PFSK-1 (cell line): ENCODE results near the gene PAPPA.

ENCODE experiments used
- FOXP2 ChIP-seq: optimal IDR thresholded peaks from 2 replicates; pipeline ENCODE3; 2011; ENCODE audit warnings: borderline replicate concordance, control low read depth, inconsistent platforms; ENCODE audit not compliant: insufficient read depth; ENCODE audit errors: extremely low read length, extremely low read depth
- POLR2AphosphoS5 ChIP-seq: IDR thresholded peaks from 2 replicates; pipeline ENCODE4 v1.6.1; 2012; ENCODE audit warnings: low read depth, mild to moderate bottlenecking, control low read depth, low read length, moderate library complexity
- SIN3A ChIP-seq: IDR thresholded peaks from 2 replicates; pipeline ENCODE4 v1.6.1; 2012; ENCODE audit warnings: mild to moderate bottlenecking, low read length, moderate library complexity, borderline replicate concordance; ENCODE audit not compliant: insufficient read depth
- TAF1 ChIP-seq: IDR thresholded peaks from 2 replicates; pipeline ENCODE4 v1.6.1; 2012; ENCODE audit warnings: low read length, control low read depth, borderline replicate concordance; ENCODE audit not compliant: insufficient read depth
- TF ChIP-seq, protein P1 (sequence below), 2 experiments: IDR thresholded peaks; 2 replicates each; pipeline versions ENCODE4 v1.6.1 to v1.8.0; 2011 to 2012; ENCODE audit warnings: low read depth in 2 of 2, low read length in 2 of 2, control low read depth in 1 of 2, inconsistent platforms in 1 of 2, mild to moderate bottlenecking in 1 of 2, moderate library complexity in 1 of 2; ENCODE audit not compliant: insufficient read depth in 1 of 2

PAPPA gene

DNA sequence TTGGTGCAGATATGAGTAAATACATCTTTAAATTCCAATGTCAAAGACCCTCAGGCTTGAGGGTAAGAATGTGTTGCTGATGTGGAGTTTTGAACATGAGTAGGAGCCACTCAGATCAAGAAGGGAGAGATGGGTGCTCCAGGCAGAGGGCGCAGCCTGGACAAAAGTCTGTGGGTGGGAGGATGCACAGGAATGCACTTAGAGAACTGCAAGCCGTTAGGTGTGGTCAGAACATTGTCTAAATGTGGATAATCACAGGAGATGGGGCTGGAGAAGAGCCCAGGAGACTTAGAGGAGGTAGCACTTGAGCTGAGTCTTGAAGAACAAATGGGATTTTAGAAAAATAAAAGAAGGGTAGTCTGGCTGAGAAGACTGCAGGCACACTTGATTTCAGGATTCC is 255.5 kb downstream of the PAPPA start:
- TF ChIP-seq, protein P1, sequence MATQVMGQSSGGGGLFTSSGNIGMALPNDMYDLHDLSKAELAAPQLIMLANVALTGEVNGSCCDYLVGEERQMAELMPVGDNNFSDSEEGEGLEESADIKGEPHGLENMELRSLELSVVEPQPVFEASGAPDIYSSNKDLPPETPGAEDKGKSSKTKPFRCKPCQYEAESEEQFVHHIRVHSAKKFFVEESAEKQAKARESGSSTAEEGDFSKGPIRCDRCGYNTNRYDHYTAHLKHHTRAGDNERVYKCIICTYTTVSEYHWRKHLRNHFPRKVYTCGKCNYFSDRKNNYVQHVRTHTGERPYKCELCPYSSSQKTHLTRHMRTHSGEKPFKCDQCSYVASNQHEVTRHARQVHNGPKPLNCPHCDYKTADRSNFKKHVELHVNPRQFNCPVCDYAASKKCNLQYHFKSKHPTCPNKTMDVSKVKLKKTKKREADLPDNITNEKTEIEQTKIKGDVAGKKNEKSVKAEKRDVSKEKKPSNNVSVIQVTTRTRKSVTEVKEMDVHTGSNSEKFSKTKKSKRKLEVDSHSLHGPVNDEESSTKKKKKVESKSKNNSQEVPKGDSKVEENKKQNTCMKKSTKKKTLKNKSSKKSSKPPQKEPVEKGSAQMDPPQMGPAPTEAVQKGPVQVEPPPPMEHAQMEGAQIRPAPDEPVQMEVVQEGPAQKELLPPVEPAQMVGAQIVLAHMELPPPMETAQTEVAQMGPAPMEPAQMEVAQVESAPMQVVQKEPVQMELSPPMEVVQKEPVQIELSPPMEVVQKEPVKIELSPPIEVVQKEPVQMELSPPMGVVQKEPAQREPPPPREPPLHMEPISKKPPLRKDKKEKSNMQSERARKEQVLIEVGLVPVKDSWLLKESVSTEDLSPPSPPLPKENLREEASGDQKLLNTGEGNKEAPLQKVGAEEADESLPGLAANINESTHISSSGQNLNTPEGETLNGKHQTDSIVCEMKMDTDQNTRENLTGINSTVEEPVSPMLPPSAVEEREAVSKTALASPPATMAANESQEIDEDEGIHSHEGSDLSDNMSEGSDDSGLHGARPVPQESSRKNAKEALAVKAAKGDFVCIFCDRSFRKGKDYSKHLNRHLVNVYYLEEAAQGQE (IDR thresholded peaks at IDR 0.05; ENCODE audit: insufficient read depth in 1 of 2, low read depth in 2 of 2, low read length in 2 of 2) = no peak
- TF ChIP-seq FOXP2 = no peak
- no peak for TF ChIP-seq POLR2AphosphoS5
- no peak for TF ChIP-seq TAF1
- no peak for TF ChIP-seq SIN3A

- TF ChIP-seq FOXP2 (no peak), POLR2AphosphoS5 (no peak), SIN3A (no peak), TAF1 (no peak)
- TF ChIP-seq, protein P1 (IDR thresholded peaks at IDR 0.05; ENCODE audit: insufficient read depth in 1 of 2, low read depth in 2 of 2, low read length in 2 of 2) = no peak
These were observed 256.0 kb downstream of the PAPPA start for GRCh38 chr9:116409638-116410037.

DNA sequence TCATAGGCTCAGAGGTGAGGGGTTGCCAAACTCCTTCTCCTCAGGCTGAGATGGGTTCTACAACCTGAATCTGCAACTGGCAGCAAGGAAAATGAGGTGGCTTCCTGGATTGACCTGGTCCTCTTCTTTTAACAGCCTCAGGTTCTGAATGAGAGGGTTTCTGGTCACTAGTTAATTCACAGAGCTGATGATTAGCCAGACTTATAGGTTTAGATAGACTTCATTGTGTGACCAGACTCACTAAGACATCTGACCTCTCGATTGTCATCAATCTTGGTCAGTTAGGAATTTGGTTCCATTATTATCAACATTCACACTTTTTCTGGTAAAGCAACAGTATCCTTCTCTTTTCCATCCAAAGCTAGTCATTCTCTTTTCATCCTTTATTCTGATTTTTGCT is 257.9 kb downstream of the PAPPA start:
- TF ChIP-seq, protein P1 (IDR thresholded peaks at IDR 0.05; ENCODE audit: insufficient read depth in 1 of 2, low read depth in 2 of 2, low read length in 2 of 2) = no peak
- TF ChIP-seq FOXP2 = no peak
- TF ChIP-seq TAF1 = no peak
- no peak for TF ChIP-seq SIN3A
- no peak for TF ChIP-seq POLR2AphosphoS5

GRCh38 chr9:116414374-116414773 is 260.8 kb downstream of the PAPPA start:
- TF ChIP-seq SIN3A = no peak
- no peak for TF ChIP-seq FOXP2
- no peak for TF ChIP-seq TAF1

DNA sequence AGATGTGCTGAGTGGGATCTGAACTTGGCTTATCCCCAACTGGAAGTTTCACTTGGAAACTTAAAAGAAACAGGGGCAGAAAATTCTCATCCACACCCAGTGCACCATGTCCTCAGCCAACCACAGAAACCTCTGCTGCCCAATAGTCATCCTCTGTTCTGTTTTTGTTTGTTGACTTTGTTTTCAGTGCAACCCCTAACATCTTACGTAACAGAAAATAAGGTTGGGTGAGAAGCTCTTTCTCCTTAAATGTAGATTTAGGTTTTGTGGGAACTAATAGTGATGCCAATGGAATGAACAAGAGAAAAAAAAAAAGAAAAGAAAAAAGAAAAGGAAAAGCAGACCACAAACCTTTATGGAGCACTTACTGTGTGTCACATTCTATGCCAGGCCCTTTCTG is 262.8 kb downstream of the PAPPA start:
- TF ChIP-seq SIN3A (no peak), TAF1 (no peak), FOXP2 (no peak), POLR2AphosphoS5 (no peak)
- TF ChIP-seq, protein P1 (IDR thresholded peaks at IDR 0.05; ENCODE audit: insufficient read depth in 1 of 2, low read depth in 2 of 2, low read length in 2 of 2) = no peak
